Measurements from ENCODE around the gene ODF2L. TPM values are rescaled to one million over a fixed set of nuclear protein-coding genes. Genes with fewer than 3 reads are reported as not detected.

Gene ODF2L
- total RNA-seq, 1 experiment from 2014 or later = 33.6 TPM

DNA sequence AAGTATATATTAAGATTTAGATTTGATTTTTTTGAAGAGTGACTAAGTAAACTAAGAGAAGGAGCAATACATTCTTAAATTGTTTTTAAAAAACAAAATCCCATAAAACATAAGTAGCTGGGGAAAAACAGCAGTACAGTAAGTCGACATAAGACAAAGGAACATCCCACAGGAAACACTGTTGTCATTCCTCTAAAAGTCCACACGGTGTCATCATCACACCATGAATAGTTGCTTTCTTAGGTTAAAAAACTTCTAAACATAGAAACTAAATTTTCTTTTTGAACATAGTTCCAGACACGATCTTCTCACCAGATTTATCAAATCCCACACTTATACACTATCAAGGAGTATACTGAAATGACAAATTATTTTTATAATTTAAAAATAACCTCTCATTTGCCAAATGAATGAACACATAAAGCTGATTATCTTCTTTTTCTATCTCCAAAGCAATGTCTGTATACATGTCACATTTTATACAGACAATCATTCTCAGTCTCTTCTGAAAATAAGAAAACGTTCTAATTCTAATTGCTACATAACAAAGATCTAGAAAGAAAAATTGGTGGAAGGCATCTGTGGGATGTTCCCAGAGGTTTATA lies 15.8 kb downstream of the ODF2L start:
- Histone ChIP-seq H3K4me1 (replicated peaks; ENCODE audit: insufficient read depth) (no peaks in the 10 kb centered on the region), H2AFZ (no peak overlapping the region), H3K27ac (no peak overlapping the region), H3K9me3 (ENCODE audit: insufficient read depth, low read depth) (peaks cover 5% of the 10 kb centered on the region; the same call in 1 of the 2 replicates), H4K20me1 (ENCODE audit: insufficient read depth) (no peaks in the 10 kb centered on the region), H3K9me2 (ENCODE audit: insufficient read depth) (no peaks in the 10 kb centered on the region), H3K4me2 (no peak overlapping the region), H3F3A (ENCODE audit: insufficient read depth, low read depth) (no peaks in the 10 kb centered on the region), H3K79me2 (ENCODE audit: low read depth) (no peaks in the 10 kb centered on the region), H3K36me3 (ENCODE audit: low read depth) (peaks cover 27% of the 10 kb centered on the region; the same call in 1 of the 2 replicates), H3K4me3 (no peak overlapping the region), H3K27me3 (ENCODE audit: insufficient read depth, low read depth) (no peaks in the 10 kb centered on the region)
- peak in 1 of 2 experiments; percentile 62 for DNase-seq
- CTCF ChIA-PET = interaction anchor here (0.6 to 1.3 kb wide), 3 partner anchors 16 to 708 kb away, joined by 3 to 5 read pairs (median 4); partner anchors contain the start of gene ODF2L
- intact Hi-C loops (cut with micrococcal nuclease; ENCODE audit: unreplicated experiment) = loop anchor here (1.0 to 10.0 kb wide), 4 partner anchors 38 to 362 kb away; partner anchors contain the start of gene SH3GLB1
- no TSS peak for BruUV-seq (replicated peaks)
- no peak for TF ChIP-seq EZH2 (IDR thresholded peaks at IDR 0.05; ENCODE audit: low read depth)
- peak; percentile 91 for TF ChIP-seq CTCF (conservative IDR thresholded peaks at IDR 0.05)
- POLR2A ChIA-PET (ENCODE audit: unreplicated experiment) = no interaction called here

- no TSS peak for BruUV-seq (replicated peaks)
- H3K27me3 ChIP-seq (ENCODE audit: insufficient read depth, low read depth) = no peaks in the 10 kb centered on the region
- no peaks in the 10 kb centered on the region for H3K4me1 ChIP-seq (replicated peaks; ENCODE audit: insufficient read depth)
- H3F3A ChIP-seq (ENCODE audit: insufficient read depth, low read depth) = no peaks in the 10 kb centered on the region
- no peak overlapping the region for H3K4me3 ChIP-seq
- no peak for DNase-seq
- TF ChIP-seq EZH2 (IDR thresholded peaks at IDR 0.05; ENCODE audit: low read depth) (no peak), CTCF (conservative IDR thresholded peaks at IDR 0.05) (no peak)
- H3K27ac ChIP-seq = no peak overlapping the region
- peaks cover 23% of the 10 kb centered on the region for H3K36me3 ChIP-seq (ENCODE audit: low read depth)
- H3K9me3 ChIP-seq (ENCODE audit: insufficient read depth, low read depth) = peaks cover 5% of the 10 kb centered on the region; the same call in 1 of the 2 replicates
- intact Hi-C loops (cut with micrococcal nuclease; ENCODE audit: unreplicated experiment) = no loop called here
- H3K9me2 ChIP-seq (ENCODE audit: insufficient read depth) = no peaks in the 10 kb centered on the region
- no peaks in the 10 kb centered on the region for H4K20me1 ChIP-seq (ENCODE audit: insufficient read depth)
- H3K79me2 ChIP-seq (ENCODE audit: low read depth) = no peaks in the 10 kb centered on the region
- POLR2A ChIA-PET (ENCODE audit: unreplicated experiment) = no interaction called here
- CTCF ChIA-PET = no interaction called here
- H2AFZ ChIP-seq = no peak overlapping the region
- no peak overlapping the region for H3K4me2 ChIP-seq
Observed at GRCh38 chr1:86378813-86379212, 17.3 kb downstream of the ODF2L start.

GRCh38 chr1:86377341-86377740 lies 18.8 kb downstream of the ODF2L start:
- Histone ChIP-seq H2AFZ (no peak overlapping the region), H4K20me1 (ENCODE audit: insufficient read depth) (no peaks in the 10 kb centered on the region), H3K36me3 (ENCODE audit: low read depth) (peaks cover 27% of the 10 kb centered on the region), H3K79me2 (ENCODE audit: low read depth) (no peaks in the 10 kb centered on the region), H3K9me3 (ENCODE audit: insufficient read depth, low read depth) (peaks cover 5% of the 10 kb centered on the region; the same call in 1 of the 2 replicates), H3K27ac (no peak overlapping the region), H3K4me2 (no peak overlapping the region), H3K4me1 (replicated peaks; ENCODE audit: insufficient read depth) (no peaks in the 10 kb centered on the region), H3K4me3 (no peak overlapping the region), H3F3A (ENCODE audit: insufficient read depth, low read depth) (no peaks in the 10 kb centered on the region), H3K9me2 (ENCODE audit: insufficient read depth) (no peaks in the 10 kb centered on the region), H3K27me3 (ENCODE audit: insufficient read depth, low read depth) (no peaks in the 10 kb centered on the region)
- DNase-seq = no peak
- ChIA-PET CTCF (no interaction called here), POLR2A (ENCODE audit: unreplicated experiment) (no interaction called here)
- intact Hi-C loops (cut with micrococcal nuclease; ENCODE audit: unreplicated experiment) = no loop called here
- TF ChIP-seq EZH2 (IDR thresholded peaks at IDR 0.05; ENCODE audit: low read depth) = no peak
- TF ChIP-seq CTCF (conservative IDR thresholded peaks at IDR 0.05) = no peak
- BruUV-seq (replicated peaks) = no TSS peak

All from PC-9 (cell line).